HL-60 (cell line): ENCODE measurements around the gene MUC20.

Source experiments
- DNase-seq, 2 experiments: peaks; one replicate each; pipeline ENCODE4 v3.0.0-alpha.2; 2010 to 2020; ENCODE audit warnings: low read depth in 1 of 2, low spot score in 1 of 2
- H3K27ac ChIP-seq: fragments of 250-450 bp; sonication (Bioruptor Pico); replicated peaks from 2 replicates; pipeline ENCODE4 v1.5.1; 2020; ENCODE audit warnings: mild to moderate bottlenecking, moderate library complexity
- H3K27me3 ChIP-seq: fragments of 250-450 bp; sonication (Bioruptor Pico); 2 replicates; pipeline ENCODE4 v1.5.1; 2021; ENCODE audit warnings: mild to moderate bottlenecking, moderate library complexity; ENCODE audit not compliant: insufficient read depth, poor library complexity, severe bottlenecking
- H3K4me3 ChIP-seq: replicated peaks from 2 replicates; pipeline ENCODE4 v1.5.1; 2011; ENCODE audit warnings: mild to moderate bottlenecking, control low read depth, low read length; ENCODE audit not compliant: insufficient read depth
- CTCF ChIP-seq: IDR thresholded peaks from one replicate; pipeline ENCODE4 v1.5.1; 2011; ENCODE audit warnings: low read length, control low read depth, inconsistent platforms; ENCODE audit not compliant: insufficient read depth
- GABPA ChIP-seq: IDR thresholded peaks from 2 replicates; pipeline ENCODE4 v1.6.1; 2012; ENCODE audit warnings: low read depth
- POLR2AphosphoS5 ChIP-seq: IDR thresholded peaks from 2 replicates; pipeline ENCODE4 v1.6.1; 2012; ENCODE audit warnings: low read depth
- REST ChIP-seq: IDR thresholded peaks from 2 replicates; pipeline ENCODE4 v1.6.1; 2012; ENCODE audit warnings: low read depth; ENCODE audit not compliant: insufficient replicate concordance
- SPI1 ChIP-seq: IDR thresholded peaks from 2 replicates; pipeline ENCODE4 v1.6.1; 2012; ENCODE audit warnings: low read depth, mild to moderate bottlenecking, borderline replicate concordance

Gene MUC20

GRCh38 chr3:195752546-195753331, 32.0 kb downstream of the MUC20 start:
- Histone ChIP-seq H3K4me3 (no peak overlapping the region), H3K27me3 (no peaks in the 10 kb centered on the region), H3K27ac (no peak overlapping the region)
- no peak for TF ChIP-seq GABPA
- TF ChIP-seq SPI1: no peak
- no peak for TF ChIP-seq POLR2AphosphoS5
- TF ChIP-seq CTCF: no peak
- TF ChIP-seq REST: no peak
- no peak for DNase-seq

GRCh38 chr3:195753581-195753980, 32.8 kb downstream of the MUC20 start:
- no peak overlapping the region for H3K27ac ChIP-seq
- no peak for DNase-seq
- H3K27me3 ChIP-seq: no peaks in the 10 kb centered on the region
- no peak overlapping the region for H3K4me3 ChIP-seq
- TF ChIP-seq CTCF: no peak
- no peak for TF ChIP-seq POLR2AphosphoS5
- TF ChIP-seq SPI1: no peak
- no peak for TF ChIP-seq GABPA
- TF ChIP-seq REST: no peak

- no peak overlapping the region for H3K4me3 ChIP-seq
- no peak overlapping the region for H3K27ac ChIP-seq
- no peak for DNase-seq
- no peak for TF ChIP-seq POLR2AphosphoS5
- TF ChIP-seq GABPA: no peak
- TF ChIP-seq CTCF: no peak
- no peak for TF ChIP-seq REST
- no peak for TF ChIP-seq SPI1
- no peaks in the 10 kb centered on the region for H3K27me3 ChIP-seq
Measured at GRCh38 chr3:195754141-195754540, 33.4 kb downstream of the MUC20 start.
